ENCODE measurements around the gene MAP3K4. TPM values are rescaled to one million over a fixed set of nuclear protein-coding genes. Genes with fewer than 3 reads are reported as not detected.

The MAP3K4 gene
- total RNA-seq, 2 donors from 2014 or later: 32.1 to 42.2 TPM

DNA sequence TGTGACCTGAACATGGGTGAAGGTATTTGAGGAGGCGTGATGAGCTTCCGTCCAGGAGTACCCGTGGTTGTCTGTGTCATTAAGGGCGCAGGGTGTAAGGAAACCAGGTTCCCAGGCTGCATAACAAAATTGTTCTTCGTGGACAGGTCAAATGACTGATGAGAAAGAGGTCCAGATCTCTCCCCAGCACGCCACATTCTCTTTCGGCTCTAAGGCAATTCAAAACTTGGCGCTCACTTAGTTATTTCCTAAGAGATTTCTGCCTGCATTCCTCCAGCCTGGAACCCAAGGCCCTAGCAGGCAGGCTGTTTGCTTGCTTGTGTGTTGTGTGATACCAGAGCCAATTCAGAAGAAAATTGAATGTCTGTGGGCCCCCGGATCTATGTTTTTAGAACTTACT is 142.4 kb downstream of the MAP3K4 start:
- Histone ChIP-seq H3K4me1 (no peaks in the 10 kb centered on the region), H3K9me3 (no peaks in the 10 kb centered on the region), H3K36me3 (no peaks in the 10 kb centered on the region), H3K9ac (ENCODE audit: low read depth in 2 of 2, low read length in 2 of 2) (no peak overlapping the region), H3K27me3 (no peaks in the 10 kb centered on the region), H3K4me3 (no peak overlapping the region), H3K27ac (no peak overlapping the region)
- TF ChIP-seq, protein P1, sequence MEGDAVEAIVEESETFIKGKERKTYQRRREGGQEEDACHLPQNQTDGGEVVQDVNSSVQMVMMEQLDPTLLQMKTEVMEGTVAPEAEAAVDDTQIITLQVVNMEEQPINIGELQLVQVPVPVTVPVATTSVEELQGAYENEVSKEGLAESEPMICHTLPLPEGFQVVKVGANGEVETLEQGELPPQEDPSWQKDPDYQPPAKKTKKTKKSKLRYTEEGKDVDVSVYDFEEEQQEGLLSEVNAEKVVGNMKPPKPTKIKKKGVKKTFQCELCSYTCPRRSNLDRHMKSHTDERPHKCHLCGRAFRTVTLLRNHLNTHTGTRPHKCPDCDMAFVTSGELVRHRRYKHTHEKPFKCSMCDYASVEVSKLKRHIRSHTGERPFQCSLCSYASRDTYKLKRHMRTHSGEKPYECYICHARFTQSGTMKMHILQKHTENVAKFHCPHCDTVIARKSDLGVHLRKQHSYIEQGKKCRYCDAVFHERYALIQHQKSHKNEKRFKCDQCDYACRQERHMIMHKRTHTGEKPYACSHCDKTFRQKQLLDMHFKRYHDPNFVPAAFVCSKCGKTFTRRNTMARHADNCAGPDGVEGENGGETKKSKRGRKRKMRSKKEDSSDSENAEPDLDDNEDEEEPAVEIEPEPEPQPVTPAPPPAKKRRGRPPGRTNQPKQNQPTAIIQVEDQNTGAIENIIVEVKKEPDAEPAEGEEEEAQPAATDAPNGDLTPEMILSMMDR (IDR thresholded peaks at IDR 0.05): no peak
- no peak for DNase-seq
- intact Hi-C loops (cut with DNase I): no loop called here

DNA sequence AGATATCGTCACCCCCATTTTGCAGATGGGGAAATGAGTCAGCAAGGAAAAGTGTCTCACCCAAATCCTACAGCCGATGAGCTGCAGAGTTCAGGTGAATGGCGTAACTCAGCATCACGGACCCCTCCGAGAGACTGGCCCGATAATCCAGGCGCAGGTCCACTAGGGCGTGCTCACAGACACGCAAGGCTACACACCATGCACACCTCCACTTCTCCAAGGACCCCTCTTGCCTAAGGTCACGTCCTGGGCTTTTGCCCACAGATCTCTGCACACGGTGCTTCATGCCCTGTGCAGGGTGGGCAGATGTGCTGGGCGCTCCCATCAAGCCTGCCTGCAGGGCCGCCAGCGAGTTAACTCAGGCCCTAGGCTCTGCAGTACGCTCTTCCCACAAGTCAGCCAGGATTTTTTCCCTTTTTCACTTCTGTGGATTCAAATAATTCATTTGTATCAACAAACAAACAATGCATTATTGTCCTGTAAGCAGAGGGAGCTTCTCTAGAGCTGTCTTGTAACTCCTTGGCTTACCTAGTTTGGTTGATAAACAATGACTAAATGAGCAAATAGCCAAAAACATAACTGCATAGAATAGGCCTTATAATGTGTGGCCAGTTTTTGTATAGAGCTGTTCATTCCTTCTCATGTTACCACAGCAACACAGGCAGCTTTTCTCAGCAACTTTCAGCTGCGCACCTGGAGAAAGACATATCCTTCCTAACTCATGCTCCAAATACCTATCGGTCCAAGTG is 143.2 kb downstream of the MAP3K4 start:
- H3K36me3 ChIP-seq: no peaks in the 10 kb centered on the region
- no peak overlapping the region for H3K4me3 ChIP-seq
- H3K9me3 ChIP-seq: no peaks in the 10 kb centered on the region
- no peak overlapping the region for H3K9ac ChIP-seq (ENCODE audit: low read depth in 2 of 2, low read length in 2 of 2)
- H3K27ac ChIP-seq: no peak overlapping the region
- no peaks in the 10 kb centered on the region for H3K27me3 ChIP-seq
- intact Hi-C loops (cut with DNase I): no loop called here
- TF ChIP-seq, protein P1 (IDR thresholded peaks at IDR 0.05): no peak
- no peak for DNase-seq
- H3K4me1 ChIP-seq: no peaks in the 10 kb centered on the region

DNA sequence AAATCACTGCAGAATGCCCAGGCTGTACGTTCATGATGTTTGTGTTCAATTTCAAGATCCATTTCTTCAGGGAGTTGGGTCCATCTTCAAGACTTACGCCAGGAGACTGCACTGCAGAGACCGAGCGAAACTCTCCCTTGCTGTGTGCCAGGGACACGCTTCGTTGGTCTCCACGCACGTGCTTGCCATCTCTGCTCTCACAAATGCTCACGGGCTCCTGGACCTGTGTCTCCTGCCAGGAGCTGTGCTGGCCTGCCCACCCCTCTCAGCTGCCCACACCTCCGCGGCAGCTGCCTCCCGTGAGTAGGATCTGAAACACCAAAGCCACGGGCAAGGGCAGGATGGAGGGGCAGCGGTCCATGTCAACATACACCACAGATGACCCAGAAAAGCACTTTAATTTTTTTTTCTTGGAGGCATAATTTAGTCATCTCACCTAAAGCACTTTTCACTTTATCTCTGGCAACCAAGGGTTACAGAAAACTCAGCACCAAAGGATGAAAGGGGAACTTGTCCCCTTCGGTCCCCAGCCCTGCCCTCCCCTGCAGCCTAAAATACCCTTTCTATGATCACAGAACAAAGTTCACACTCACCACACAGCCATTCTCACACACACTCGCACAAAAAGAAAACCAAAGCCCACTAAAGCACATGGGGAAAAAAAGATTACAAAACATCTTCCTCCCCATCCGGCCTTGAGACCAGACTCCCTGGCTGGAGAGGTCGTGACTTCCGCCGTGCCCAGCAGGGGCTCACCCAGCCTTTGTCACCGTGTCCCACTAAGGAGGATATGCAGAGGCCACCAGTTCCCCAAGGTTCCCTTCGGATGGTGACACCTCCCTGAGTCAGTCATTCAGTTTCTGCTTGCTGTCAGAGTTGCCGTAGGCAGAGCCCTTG is 144.4 kb downstream of the MAP3K4 start:
- no peaks in the 10 kb centered on the region for H3K36me3 ChIP-seq
- H3K9me3 ChIP-seq: no peaks in the 10 kb centered on the region
- intact Hi-C loops (cut with DNase I): no loop called here
- H3K4me1 ChIP-seq: no peaks in the 10 kb centered on the region
- no peak overlapping the region for H3K9ac ChIP-seq (ENCODE audit: low read depth in 2 of 2, low read length in 2 of 2)
- no peak overlapping the region for H3K27ac ChIP-seq
- no peaks in the 10 kb centered on the region for H3K27me3 ChIP-seq
- DNase-seq: no peak
- H3K4me3 ChIP-seq: no peak overlapping the region
- TF ChIP-seq, protein P1 (IDR thresholded peaks at IDR 0.05): no peak

DNA sequence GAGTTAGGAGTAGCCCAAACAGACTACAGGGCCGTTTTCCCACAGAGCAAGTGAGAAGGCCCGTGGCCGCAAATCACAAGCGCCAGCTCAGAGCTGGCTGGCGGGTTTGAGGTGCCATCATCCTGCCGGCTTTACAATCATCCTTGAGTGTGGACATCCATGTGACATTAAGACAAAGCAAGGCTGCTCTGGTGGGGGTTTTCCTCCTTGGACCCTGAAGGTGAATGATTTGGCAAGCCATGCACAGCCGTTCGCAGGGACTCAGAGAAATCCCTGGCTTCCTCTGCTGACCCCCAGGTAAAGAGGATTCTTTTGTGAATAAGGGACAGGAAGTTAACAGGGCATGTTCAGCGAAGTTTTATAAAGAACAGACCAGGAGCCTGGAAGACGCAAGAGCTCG is 145.1 kb downstream of the MAP3K4 start:
- Histone ChIP-seq H3K4me3 (no peak overlapping the region), H3K27me3 (no peaks in the 10 kb centered on the region), H3K27ac (no peak overlapping the region), H3K4me1 (no peaks in the 10 kb centered on the region), H3K36me3 (no peaks in the 10 kb centered on the region), H3K9ac (ENCODE audit: low read depth in 2 of 2, low read length in 2 of 2) (no peak overlapping the region), H3K9me3 (no peaks in the 10 kb centered on the region)
- no peak for DNase-seq
- intact Hi-C loops (cut with DNase I): no loop called here
- TF ChIP-seq, protein P1 (IDR thresholded peaks at IDR 0.05): no peak

DNA sequence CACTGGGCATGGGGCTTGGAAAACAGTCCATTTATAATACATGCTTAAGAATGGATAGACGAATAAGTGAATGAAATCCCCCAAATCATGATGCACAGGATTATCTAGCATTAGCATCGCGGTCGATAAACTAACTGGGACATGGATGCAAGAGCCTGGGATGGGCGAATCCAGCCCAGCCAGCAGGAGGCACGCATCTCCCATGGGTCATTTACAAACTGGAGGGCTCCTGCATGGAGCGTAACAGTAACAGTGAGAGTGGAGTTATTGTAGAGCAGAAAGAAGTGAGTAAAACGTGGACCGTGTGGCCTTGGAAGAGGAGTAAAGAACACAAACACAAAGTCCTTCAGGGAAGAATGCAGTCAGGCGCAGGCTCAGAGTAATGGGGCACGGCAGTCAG is 145.8 kb downstream of the MAP3K4 start:
- DNase-seq: no peak

More for the DNA sequence above, 145.8 kb downstream of the MAP3K4 start:
- TF ChIP-seq, protein P1 (IDR thresholded peaks at IDR 0.05): no peak
- Histone ChIP-seq H3K27ac (no peak overlapping the region), H3K9me3 (no peaks in the 10 kb centered on the region), H3K4me3 (no peak overlapping the region), H3K9ac (ENCODE audit: low read depth in 2 of 2, low read length in 2 of 2) (no peak overlapping the region), H3K36me3 (no peaks in the 10 kb centered on the region), H3K4me1 (no peaks in the 10 kb centered on the region), H3K27me3 (no peaks in the 10 kb centered on the region)
- intact Hi-C loops (cut with DNase I): no loop called here

Measured in colonic mucosa (tissue), 4 donors.